Fibroblast of lung (primary cell): ENCODE measurements around the gene PTEN. TPM values are rescaled to one million over a fixed set of nuclear protein-coding genes. Genes with fewer than 3 reads are reported as not detected.

Experiments used
- DNase-seq, 2 donors: peaks; one replicate each; pipeline versions ENCODE4 v3.0.0 to v3.0.0-alpha.2; 2010; ENCODE audit warnings: low read depth in 2 of 2
- H2AFZ ChIP-seq: 2 replicates; pipeline ENCODE4 v1.5.1; 2012; ENCODE audit warnings: low read length, control low read depth, inconsistent platforms
- H3K27ac ChIP-seq: 2 replicates; pipeline ENCODE4 v1.5.1; 2011; ENCODE audit warnings: low read length, control low read depth; ENCODE audit not compliant: insufficient read depth
- H3K27me3 ChIP-seq: 2 replicates; pipeline ENCODE4 v1.5.1; 2011; ENCODE audit warnings: mild to moderate bottlenecking, low read length; ENCODE audit not compliant: control insufficient read depth, insufficient read depth
- H3K36me3 ChIP-seq: 2 replicates; pipeline ENCODE4 v1.5.1; 2011; ENCODE audit warnings: low read length; ENCODE audit not compliant: control insufficient read depth, insufficient read depth
- H3K4me1 ChIP-seq: 2 replicates; pipeline ENCODE4 v1.5.1; 2011; ENCODE audit warnings: low read length; ENCODE audit not compliant: control insufficient read depth, insufficient read depth; ENCODE audit errors: extremely low read depth
- H3K4me2 ChIP-seq: 2 replicates; pipeline ENCODE4 v1.5.1; 2011; ENCODE audit warnings: low read length, control low read depth; ENCODE audit not compliant: insufficient read depth; ENCODE audit errors: extremely low read depth
- H3K4me3 ChIP-seq, 4 experiments: fragments of 200-600 bp in 1 of 4; sonication (generic) in 1 of 4; replicated peaks in 1 of 4; 2 replicates each; pipeline ENCODE4 v1.5.1; 2011 to 2016; ENCODE audit warnings: low read length in 4 of 4, low read depth in 3 of 4, mild to moderate bottlenecking in 3 of 4, control low read depth in 2 of 4, inconsistent platforms in 1 of 4, mixed read lengths in 1 of 4; ENCODE audit not compliant: insufficient read depth in 1 of 4; ENCODE audit errors: control extremely low read depth in 1 of 4
- H3K79me2 ChIP-seq: 2 replicates; pipeline ENCODE4 v1.5.1; 2012; ENCODE audit warnings: mild to moderate bottlenecking, low read length, inconsistent platforms; ENCODE audit not compliant: control insufficient read depth, insufficient read depth
- H3K9ac ChIP-seq: 2 replicates; pipeline ENCODE4 v1.5.1; 2011; ENCODE audit warnings: mild to moderate bottlenecking, low read length, control low read depth; ENCODE audit not compliant: insufficient read depth
- H3K9me3 ChIP-seq: 2 replicates; pipeline ENCODE4 v1.5.1; 2012; ENCODE audit warnings: low read depth, low read length; ENCODE audit not compliant: control insufficient read depth, insufficient read depth
- H4K20me1 ChIP-seq: 2 replicates; pipeline ENCODE4 v1.5.1; 2011; ENCODE audit warnings: low read length; ENCODE audit not compliant: control insufficient read depth, insufficient read depth; ENCODE audit errors: extremely low read depth
- EZH2 ChIP-seq: IDR thresholded peaks from 2 replicates; pipeline ENCODE4 v1.5.1; 2012; ENCODE audit warnings: low read length, control low read depth, mild to moderate bottlenecking; ENCODE audit errors: missing control alignments
- polyA plus RNA-seq, 2 donors: library from polyadenylated mRNA; depleted of rRNA in 1 of 2; stranded (reverse) in 1 of 2; unstranded in 1 of 2; fragments of >200 nt; gene quantifications; 2 replicates each; pipeline ENCODE4 v1.2.1, GENCODE V29; 2011 to 2012; ENCODE audit warnings: missing spikeins in 1 of 2
- total RNA-seq: library from RNA; depleted of rRNA; stranded (reverse); fragments of >200 nt; gene quantifications from 2 replicates; pipeline ENCODE4 v1.2.1, GENCODE V29; 2014
- TF ChIP-seq, protein P1 (sequence below), 2 donors: IDR thresholded peaks in 1 of 2; conservative IDR thresholded peaks in 1 of 2; 1 replicate in 1 of 2; 2 replicates in 1 of 2; pipeline ENCODE4 v1.5.1; 2011 to 2012; ENCODE audit warnings: low read length in 2 of 2, control low read depth in 1 of 2, inconsistent platforms in 1 of 2, low read depth in 1 of 2, mild to moderate bottlenecking in 1 of 2

PTEN gene
- total and polyA plus RNA-seq, 2 donors (not counting 1 experiment from before 2014, with no cell fraction given), result 60.2 to 200 TPM

DNA sequence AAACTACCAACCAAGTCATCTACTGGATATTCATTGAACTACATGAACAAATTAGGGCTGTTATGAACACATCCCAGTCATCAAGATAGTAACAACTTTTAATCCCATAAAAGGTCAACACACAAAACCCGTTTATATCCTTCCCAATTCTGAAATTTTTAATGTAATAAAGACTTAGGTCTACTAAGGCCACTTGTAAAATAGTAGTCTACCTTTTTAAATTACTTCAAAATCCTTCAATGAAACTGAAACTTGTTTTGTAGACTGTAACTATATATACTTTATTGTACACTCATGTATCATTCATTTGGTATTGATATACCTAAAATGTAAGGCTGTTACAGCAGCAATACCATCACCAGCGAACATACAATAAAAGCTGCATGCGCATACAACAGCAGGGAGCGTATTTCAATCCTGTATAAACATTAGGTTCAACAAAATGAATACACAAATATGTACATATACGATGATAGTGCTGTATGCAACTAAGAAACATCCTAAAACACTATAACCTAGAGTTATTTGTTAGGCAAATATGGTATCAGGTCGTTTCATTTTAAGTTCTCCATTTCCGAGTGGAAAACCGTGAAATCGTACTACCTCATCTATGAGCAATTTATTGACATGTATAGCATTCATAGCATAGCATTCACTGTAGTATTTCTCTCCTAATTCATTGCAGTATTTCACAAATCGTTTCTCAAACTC, 46.4 kb upstream of the PTEN start:
- no peak for TF ChIP-seq EZH2
- TF ChIP-seq, protein P1, sequence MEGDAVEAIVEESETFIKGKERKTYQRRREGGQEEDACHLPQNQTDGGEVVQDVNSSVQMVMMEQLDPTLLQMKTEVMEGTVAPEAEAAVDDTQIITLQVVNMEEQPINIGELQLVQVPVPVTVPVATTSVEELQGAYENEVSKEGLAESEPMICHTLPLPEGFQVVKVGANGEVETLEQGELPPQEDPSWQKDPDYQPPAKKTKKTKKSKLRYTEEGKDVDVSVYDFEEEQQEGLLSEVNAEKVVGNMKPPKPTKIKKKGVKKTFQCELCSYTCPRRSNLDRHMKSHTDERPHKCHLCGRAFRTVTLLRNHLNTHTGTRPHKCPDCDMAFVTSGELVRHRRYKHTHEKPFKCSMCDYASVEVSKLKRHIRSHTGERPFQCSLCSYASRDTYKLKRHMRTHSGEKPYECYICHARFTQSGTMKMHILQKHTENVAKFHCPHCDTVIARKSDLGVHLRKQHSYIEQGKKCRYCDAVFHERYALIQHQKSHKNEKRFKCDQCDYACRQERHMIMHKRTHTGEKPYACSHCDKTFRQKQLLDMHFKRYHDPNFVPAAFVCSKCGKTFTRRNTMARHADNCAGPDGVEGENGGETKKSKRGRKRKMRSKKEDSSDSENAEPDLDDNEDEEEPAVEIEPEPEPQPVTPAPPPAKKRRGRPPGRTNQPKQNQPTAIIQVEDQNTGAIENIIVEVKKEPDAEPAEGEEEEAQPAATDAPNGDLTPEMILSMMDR (conservative IDR thresholded peaks at IDR 0.05 in 1 of 2, IDR thresholded peaks at IDR 0.05 in 1 of 2; ENCODE audit: low read depth in 1 of 2, low read length in 2 of 2), result no peak
- Histone ChIP-seq H4K20me1 (no peaks in the 10 kb centered on the region), H3K27me3 (no peaks in the 10 kb centered on the region), H3K36me3 (peaks cover 4% of the 10 kb centered on the region), H3K27ac (peak overlapping the region; percentile 80), H3K9ac (peak overlapping the region; percentile 80), H3K79me2 (peaks cover 42% of the 10 kb centered on the region), H3K4me1 (peaks cover 6% of the 10 kb centered on the region), H3K4me3 (peak overlapping the region; percentile 82 to 97 (median 90)), H2AFZ (peak overlapping the region; percentile 99), H3K9me3 (no peaks in the 10 kb centered on the region), H3K4me2 (peak overlapping the region; percentile 94)
- DNase-seq, result peak; percentile 9 to 21

DNA sequence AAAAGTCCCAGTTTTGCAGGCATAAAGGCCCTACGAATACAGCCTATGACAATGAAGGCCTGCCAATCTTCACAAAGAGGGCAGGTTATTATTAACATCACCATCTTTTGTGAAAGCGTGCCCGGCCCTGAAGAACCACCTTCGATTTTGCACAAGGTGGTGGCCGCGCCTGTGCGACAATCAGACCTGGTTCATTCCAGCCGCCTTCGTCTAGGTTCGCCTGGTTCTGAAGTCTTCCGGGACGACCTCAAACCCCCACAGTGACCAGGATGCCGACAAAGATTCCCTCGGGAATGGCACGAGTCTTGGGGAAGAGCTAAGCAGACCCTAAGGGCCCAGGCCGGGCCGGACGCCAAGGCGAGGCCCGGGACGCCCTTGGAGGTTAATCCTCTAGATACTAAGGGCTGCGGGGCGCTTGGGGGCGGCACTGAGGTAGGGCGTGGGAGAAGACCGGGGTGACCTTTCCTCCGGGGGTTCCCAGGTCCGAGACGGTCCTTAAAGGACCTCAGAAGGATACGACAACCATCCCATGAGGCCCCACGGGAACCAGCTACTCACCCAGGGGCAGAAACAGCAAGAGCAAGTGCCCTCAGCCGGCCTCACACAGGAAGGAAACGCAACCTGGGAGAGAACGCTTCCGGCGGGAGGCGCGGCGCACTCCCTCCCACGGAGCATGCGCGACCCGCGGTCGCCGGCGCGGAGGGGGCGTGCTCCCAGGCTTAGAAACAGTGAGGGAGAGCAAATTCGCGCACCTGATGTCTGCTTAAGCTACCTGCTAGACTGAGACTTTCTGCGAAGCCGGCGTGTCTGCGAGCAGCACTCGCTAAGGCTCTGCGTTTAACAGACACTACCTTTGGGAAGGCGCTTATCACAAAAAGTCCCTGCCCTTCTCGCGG, 45.6 kb upstream of the PTEN start, which contains the start of gene ATAD1:
ATAD1 (minus strand) TSS at position 618 of the 896 bp plus-strand sequence. CDS start 3,627 bp downstream, outside the sequence.
- peaks cover 38% of the 10 kb centered on the region for H3K79me2 ChIP-seq
- H2AFZ ChIP-seq, result peak within 1 kb of the TSS; percentile 99
- no peak for TF ChIP-seq EZH2
- TF ChIP-seq, protein P1 (conservative IDR thresholded peaks at IDR 0.05 in 1 of 2, IDR thresholded peaks at IDR 0.05 in 1 of 2; ENCODE audit: low read depth in 1 of 2, low read length in 2 of 2), result peak; percentile 36 to 43
- peak within 1 kb of the TSS; percentile 80 for H3K27ac ChIP-seq
- H4K20me1 ChIP-seq, result no peaks in the 10 kb centered on the region
- peak within 1 kb of the TSS; percentile 80 for H3K9ac ChIP-seq
- DNase-seq, result peak; percentile 79 to 82
- H3K9me3 ChIP-seq, result no peaks in the 10 kb centered on the region
- peak within 1 kb of the TSS; percentile 99 for H3K4me2 ChIP-seq
- H3K36me3 ChIP-seq, result peaks cover 4% of the 10 kb centered on the region
- no peaks in the 10 kb centered on the region for H3K27me3 ChIP-seq
- H3K4me3 ChIP-seq, result peak within 1 kb of the TSS; percentile 82 to 97 (median 90)
- H3K4me1 ChIP-seq, result peaks cover 6% of the 10 kb centered on the region
